HL-60 (cell line): ENCODE data around the gene SLA2.

Experiments used
- GABPA ChIP-seq: IDR thresholded peaks from 2 replicates; pipeline ENCODE4 v1.6.1; 2012; ENCODE audit warnings: low read depth
- POLR2AphosphoS5 ChIP-seq: IDR thresholded peaks from 2 replicates; pipeline ENCODE4 v1.6.1; 2012; ENCODE audit warnings: low read depth
- REST ChIP-seq: IDR thresholded peaks from 2 replicates; pipeline ENCODE4 v1.6.1; 2012; ENCODE audit warnings: low read depth; ENCODE audit not compliant: insufficient replicate concordance
- SPI1 ChIP-seq: IDR thresholded peaks from 2 replicates; pipeline ENCODE4 v1.6.1; 2012; ENCODE audit warnings: low read depth, mild to moderate bottlenecking, borderline replicate concordance
- TF ChIP-seq, protein P1 (sequence below): IDR thresholded peaks from one replicate; pipeline ENCODE4 v1.5.1; 2011; ENCODE audit warnings: low read length, control low read depth, inconsistent platforms; ENCODE audit not compliant: insufficient read depth

DNA sequence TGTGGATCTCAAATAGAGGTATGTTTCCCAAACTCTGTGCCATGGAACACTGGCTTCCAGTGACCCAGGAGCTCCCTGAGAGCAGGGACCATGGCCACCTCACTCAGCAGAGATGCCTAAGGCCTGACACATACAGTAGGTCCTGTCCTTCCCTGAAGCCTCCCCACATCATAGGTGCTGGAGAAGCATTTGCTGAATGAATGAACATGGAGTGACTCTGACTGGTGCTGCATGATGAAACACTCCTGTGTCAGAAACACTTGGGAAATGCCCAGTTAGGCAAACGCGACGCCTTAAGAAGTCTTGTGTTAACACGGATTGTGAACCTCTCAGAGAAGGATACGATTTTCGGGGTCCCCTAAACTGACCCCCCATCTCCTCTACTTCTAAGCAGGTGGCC, 14.3 kb downstream of the SLA2 start:
- TF ChIP-seq, protein P1, sequence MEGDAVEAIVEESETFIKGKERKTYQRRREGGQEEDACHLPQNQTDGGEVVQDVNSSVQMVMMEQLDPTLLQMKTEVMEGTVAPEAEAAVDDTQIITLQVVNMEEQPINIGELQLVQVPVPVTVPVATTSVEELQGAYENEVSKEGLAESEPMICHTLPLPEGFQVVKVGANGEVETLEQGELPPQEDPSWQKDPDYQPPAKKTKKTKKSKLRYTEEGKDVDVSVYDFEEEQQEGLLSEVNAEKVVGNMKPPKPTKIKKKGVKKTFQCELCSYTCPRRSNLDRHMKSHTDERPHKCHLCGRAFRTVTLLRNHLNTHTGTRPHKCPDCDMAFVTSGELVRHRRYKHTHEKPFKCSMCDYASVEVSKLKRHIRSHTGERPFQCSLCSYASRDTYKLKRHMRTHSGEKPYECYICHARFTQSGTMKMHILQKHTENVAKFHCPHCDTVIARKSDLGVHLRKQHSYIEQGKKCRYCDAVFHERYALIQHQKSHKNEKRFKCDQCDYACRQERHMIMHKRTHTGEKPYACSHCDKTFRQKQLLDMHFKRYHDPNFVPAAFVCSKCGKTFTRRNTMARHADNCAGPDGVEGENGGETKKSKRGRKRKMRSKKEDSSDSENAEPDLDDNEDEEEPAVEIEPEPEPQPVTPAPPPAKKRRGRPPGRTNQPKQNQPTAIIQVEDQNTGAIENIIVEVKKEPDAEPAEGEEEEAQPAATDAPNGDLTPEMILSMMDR, result no peak
- TF ChIP-seq POLR2AphosphoS5, result no peak
- TF ChIP-seq REST, result no peak
- no peak for TF ChIP-seq SPI1
- no peak for TF ChIP-seq GABPA
